ENCODE measurements around the gene GSTA2.
"Not testable (repeated sequence)": the region's sequence is repeated elsewhere in the genome, so short reads cannot be mapped to it uniquely, and the experiment has no call there.

- TF ChIP-seq, protein P1, sequence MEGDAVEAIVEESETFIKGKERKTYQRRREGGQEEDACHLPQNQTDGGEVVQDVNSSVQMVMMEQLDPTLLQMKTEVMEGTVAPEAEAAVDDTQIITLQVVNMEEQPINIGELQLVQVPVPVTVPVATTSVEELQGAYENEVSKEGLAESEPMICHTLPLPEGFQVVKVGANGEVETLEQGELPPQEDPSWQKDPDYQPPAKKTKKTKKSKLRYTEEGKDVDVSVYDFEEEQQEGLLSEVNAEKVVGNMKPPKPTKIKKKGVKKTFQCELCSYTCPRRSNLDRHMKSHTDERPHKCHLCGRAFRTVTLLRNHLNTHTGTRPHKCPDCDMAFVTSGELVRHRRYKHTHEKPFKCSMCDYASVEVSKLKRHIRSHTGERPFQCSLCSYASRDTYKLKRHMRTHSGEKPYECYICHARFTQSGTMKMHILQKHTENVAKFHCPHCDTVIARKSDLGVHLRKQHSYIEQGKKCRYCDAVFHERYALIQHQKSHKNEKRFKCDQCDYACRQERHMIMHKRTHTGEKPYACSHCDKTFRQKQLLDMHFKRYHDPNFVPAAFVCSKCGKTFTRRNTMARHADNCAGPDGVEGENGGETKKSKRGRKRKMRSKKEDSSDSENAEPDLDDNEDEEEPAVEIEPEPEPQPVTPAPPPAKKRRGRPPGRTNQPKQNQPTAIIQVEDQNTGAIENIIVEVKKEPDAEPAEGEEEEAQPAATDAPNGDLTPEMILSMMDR (IDR thresholded peaks at IDR 0.05) = not testable (repeated sequence)
- not testable (repeated sequence) for TF ChIP-seq POLR2A (IDR thresholded peaks at IDR 0.05)
These were observed 48.5 kb downstream of the GSTA2 start for GRCh38 chr6:52714761-52715160.

Measured in testis (tissue), 2 donors.